KMS-11 (cell line): ENCODE measurements around the gene DECR2.
"Not testable (repeated sequence)": the region's sequence is repeated elsewhere in the genome, so short reads cannot be mapped to it uniquely, and the experiment has no call there.

Experiments
- H2AFZ ChIP-seq: fragments of 200-600 bp; sonication (generic); 2 replicates; pipeline ENCODE4 v1.6.1; 2016; ENCODE audit warnings: antibody characterized with exemption, mixed run types, low read depth
- H3K27ac ChIP-seq: fragments of 200-600 bp; sonication (generic); 2 replicates; pipeline ENCODE4 v1.6.1; 2016; ENCODE audit warnings: mild to moderate bottlenecking, mixed run types
- H3K27me3 ChIP-seq: fragments of 200-600 bp; sonication (generic); 2 replicates; pipeline ENCODE4 v1.6.1; 2017; ENCODE audit warnings: mild to moderate bottlenecking, low read depth, mixed run types, moderate library complexity; ENCODE audit not compliant: insufficient read depth
- H3K36me3 ChIP-seq: fragments of 200-600 bp; sonication (generic); 2 replicates; pipeline ENCODE4 v1.6.1; 2017; ENCODE audit warnings: mild to moderate bottlenecking, mixed run types; ENCODE audit not compliant: insufficient read depth
- H3K4me1 ChIP-seq: fragments of 200-600 bp; sonication (generic); 2 replicates; pipeline ENCODE4 v1.6.1; 2016; ENCODE audit warnings: mild to moderate bottlenecking, low read depth, mixed run types; ENCODE audit not compliant: poor library complexity, severe bottlenecking
- H3K4me2 ChIP-seq: fragments of 200-600 bp; sonication (generic); 2 replicates; pipeline ENCODE4 v1.7.0; 2016; ENCODE audit warnings: mild to moderate bottlenecking, mixed run types
- H3K4me3 ChIP-seq: fragments of 200-600 bp; sonication (generic); IDR thresholded peaks from 2 replicates; pipeline ENCODE4 v1.6.1; 2017; ENCODE audit warnings: low read depth, low read length, mixed read lengths; ENCODE audit not compliant: insufficient read depth
- H3K79me2 ChIP-seq: fragments of 200-600 bp; sonication (generic); 2 replicates; pipeline ENCODE4 v1.6.1; 2016; ENCODE audit warnings: low read depth, mixed run types; ENCODE audit not compliant: insufficient read depth
- H3K9ac ChIP-seq: fragments of 200-600 bp; sonication (generic); 2 replicates; pipeline ENCODE4 v1.6.1; 2016; ENCODE audit warnings: mild to moderate bottlenecking, mixed run types
- H4K20me1 ChIP-seq: fragments of 200-600 bp; sonication (generic); 2 replicates; pipeline ENCODE4 v1.6.1; 2016; ENCODE audit warnings: mild to moderate bottlenecking, mixed run types; ENCODE audit not compliant: insufficient read depth
- CTCF ChIP-seq: fragments of 200-600 bp; sonication (generic); conservative IDR thresholded peaks from 2 replicates; pipeline ENCODE4 v1.6.1; 2017; ENCODE audit warnings: low read depth, mild to moderate bottlenecking, antibody characterized with exemption, low read length, moderate library complexity, mixed read lengths

DECR2 gene

GRCh38 chr16:407253-407652 is 5.6 kb downstream of the DECR2 start:
- no peak overlapping the region for H3K27ac ChIP-seq
- H3K79me2 ChIP-seq = no peaks in the 10 kb centered on the region
- TF ChIP-seq CTCF = no peak
- H4K20me1 ChIP-seq = no peaks in the 10 kb centered on the region
- no peaks in the 10 kb centered on the region for H3K36me3 ChIP-seq
- H3K9ac ChIP-seq = no peak overlapping the region
- no peak overlapping the region for H3K4me2 ChIP-seq
- H3K27me3 ChIP-seq = no peaks in the 10 kb centered on the region
- H3K4me1 ChIP-seq = peaks cover 5% of the 10 kb centered on the region
- H2AFZ ChIP-seq = no peak overlapping the region
- no peak overlapping the region for H3K4me3 ChIP-seq

- no peak overlapping the region for H3K4me3 ChIP-seq
- H2AFZ ChIP-seq = no peak overlapping the region
- TF ChIP-seq CTCF = no peak
- H4K20me1 ChIP-seq = no peaks in the 10 kb centered on the region
- no peak overlapping the region for H3K9ac ChIP-seq
- no peak overlapping the region for H3K27ac ChIP-seq
- no peaks in the 10 kb centered on the region for H3K27me3 ChIP-seq
- H3K36me3 ChIP-seq = no peaks in the 10 kb centered on the region
- no peak overlapping the region for H3K4me2 ChIP-seq
- H3K79me2 ChIP-seq = no peaks in the 10 kb centered on the region
- no peaks in the 10 kb centered on the region for H3K4me1 ChIP-seq
These were observed 9.0 kb downstream of the DECR2 start for GRCh38 chr16:410516-411178.

GRCh38 chr16:411576-412265 is 10.0 kb downstream of the DECR2 start:
- no peaks in the 10 kb centered on the region for H3K27me3 ChIP-seq
- H3K4me2 ChIP-seq = no peak overlapping the region
- H3K27ac ChIP-seq = no peak overlapping the region
- H3K4me1 ChIP-seq = no peaks in the 10 kb centered on the region
- no peaks in the 10 kb centered on the region for H4K20me1 ChIP-seq
- H3K79me2 ChIP-seq = no peaks in the 10 kb centered on the region
- H3K9ac ChIP-seq = no peak overlapping the region
- H2AFZ ChIP-seq = no peak overlapping the region
- H3K4me3 ChIP-seq = no peak overlapping the region
- TF ChIP-seq CTCF = no peak
- H3K36me3 ChIP-seq = no peaks in the 10 kb centered on the region

GRCh38 chr16:414395-415169 is 12.9 kb downstream of the DECR2 start:
- no peak overlapping the region for H3K27ac ChIP-seq
- no peaks in the 10 kb centered on the region for H3K36me3 ChIP-seq
- H3K4me2 ChIP-seq = no peak overlapping the region
- no peak for TF ChIP-seq CTCF
- H2AFZ ChIP-seq = no peak overlapping the region
- no peak overlapping the region for H3K4me3 ChIP-seq
- no peak overlapping the region for H3K9ac ChIP-seq
- no peaks in the 10 kb centered on the region for H4K20me1 ChIP-seq
- H3K79me2 ChIP-seq = no peaks in the 10 kb centered on the region
- no peaks in the 10 kb centered on the region for H3K4me1 ChIP-seq
- no peaks in the 10 kb centered on the region for H3K27me3 ChIP-seq

GRCh38 chr16:415170-415498 is 13.4 kb downstream of the DECR2 start:
- H3K27me3 ChIP-seq, H3K4me1 ChIP-seq, H3K36me3 ChIP-seq, H3K9ac ChIP-seq, H3K4me3 ChIP-seq, H2AFZ ChIP-seq, H3K79me2 ChIP-seq, H4K20me1 ChIP-seq, H3K27ac ChIP-seq, H3K4me2 ChIP-seq: not testable (repeated sequence)

- H3K9ac ChIP-seq = not testable (repeated sequence)
- H3K4me1 ChIP-seq = peaks cover 16% of the 10 kb centered on the region
These were observed 20.5 kb downstream of the DECR2 start for GRCh38 chr16:422179-422578.

More at GRCh38 chr16:422179-422578, 20.5 kb downstream of the DECR2 start:
- H3K36me3 ChIP-seq, H2AFZ ChIP-seq, H4K20me1 ChIP-seq, H3K4me2 ChIP-seq, H3K27me3 ChIP-seq, H3K79me2 ChIP-seq, H3K27ac ChIP-seq, H3K4me3 ChIP-seq: not testable (repeated sequence)
